NT2/D1 (cell line): ENCODE data around the gene KRT76.

Experiments used
- YY1 ChIP-seq: IDR thresholded peaks from 2 replicates; pipeline ENCODE4 v1.6.1; 2011; ENCODE audit not compliant: insufficient read length, insufficient read depth
- ZNF274 ChIP-seq: IDR thresholded peaks from 2 replicates; pipeline ENCODE4 v1.6.1; 2011; ENCODE audit warnings: mild to moderate bottlenecking, low read depth, low read length

- TF ChIP-seq YY1 (no peak), ZNF274 (no peak)
Observed at GRCh38 chr12:52784909-52785308, 7.8 kb upstream of the KRT76 start.
